A549 (cell line): ENCODE results near the gene GAB1. TPM values are rescaled to one million over a fixed set of nuclear protein-coding genes. Genes with fewer than 3 reads are reported as not detected.

ENCODE experiments used
- ATAC-seq, 2 experiments: fragments of 200-7000 bp in 1 of 2; fragments of >200 bp in 1 of 2; cut with Nextera tagmentation in 1 of 2; cut with Tn5 transposase in 1 of 2; 3 replicates each; pipeline versions ENCODE4 v1.8.0 to v1.9.1; 2018 to 2020; ENCODE audit warnings: mild to moderate bottlenecking in 1 of 2, moderate library complexity in 1 of 2
- CTCF ChIA-PET: fragments of 300-600 bp; sonication (Branson Sonifier 250); formaldehyde crosslinking; extraction: SDS; loops from one replicate; lab custom pipeline; 2021; ENCODE audit warnings: antibody characterized with exemption, inconsistent platforms; lab: Yijun Ruan, JAX
- POLR2A ChIA-PET: fragments of 350-600 bp; formaldehyde crosslinking; extraction: SDS; loops from one replicate; lab custom pipeline; 2021; ENCODE audit warnings: antibody characterized with exemption, inconsistent platforms; lab: Yijun Ruan, JAX
- DNase-seq, 2 experiments: peaks; one replicate each; pipeline versions ENCODE4 v3.0.0 to v3.0.0-alpha.2; 2011 to 2016; ENCODE audit warnings: low read depth in 1 of 2, low spot score in 1 of 2
- FAIRE-seq: peaks from 2 replicates; lab custom pipeline; 2011; peaks lifted over from hg19 to GRCh38; lab: Jason Lieb, UNC
- H3K27ac ChIP-seq, 2 experiments: fragments of >200 bp; sonication (Bioruptor Twin); formaldehyde crosslinking; 3 replicates each; pipeline ENCODE4 v1.5.1; 2016 to 2017
- H3K4me1 ChIP-seq: fragments of >200 bp; sonication (Bioruptor Twin); formaldehyde crosslinking; 3 replicates; pipeline ENCODE4 v1.6.1; 2016
- H3K4me2 ChIP-seq: fragments of >200 bp; sonication (Bioruptor Twin); formaldehyde crosslinking; 3 replicates; pipeline ENCODE4 v1.6.1; 2016
- H3K4me3 ChIP-seq: fragments of >200 bp; sonication (Bioruptor Twin); formaldehyde crosslinking; 3 replicates; pipeline ENCODE4 v1.5.1; 2016
- H3K9me3 ChIP-seq: fragments of >200 bp; sonication (Bioruptor Twin); formaldehyde crosslinking; 3 replicates; pipeline ENCODE4 v1.6.1; 2016
- CBX2 ChIP-seq: fragments of 200-600 bp; sonication (generic); IDR thresholded peaks from 2 replicates; pipeline ENCODE4 v1.6.1; 2016; ENCODE audit warnings: low read depth, mild to moderate bottlenecking, borderline replicate concordance
- CBX8 ChIP-seq: fragments of 200-600 bp; sonication (generic); IDR thresholded peaks from 2 replicates; pipeline ENCODE4 v1.6.1; 2016
- CEBPB ChIP-seq, 2 experiments: fragments of >200 bp in 1 of 2; sonication (Bioruptor Twin) in 1 of 2; formaldehyde crosslinking in 1 of 2; IDR thresholded peaks; 2 replicates each; pipeline ENCODE4 v1.6.1; 2012 to 2016
- CHD4 ChIP-seq: fragments of 200-600 bp; sonication (generic); IDR thresholded peaks from 2 replicates; pipeline ENCODE4 v1.6.1; 2016; ENCODE audit warnings: antibody characterized with exemption, mild to moderate bottlenecking, borderline replicate concordance
- EHMT2 ChIP-seq: fragments of 200-600 bp; sonication (generic); IDR thresholded peaks from 2 replicates; pipeline ENCODE4 v1.6.1; 2016; ENCODE audit warnings: antibody characterized with exemption, low read depth, mild to moderate bottlenecking, moderate library complexity
- ELK1 ChIP-seq: fragments of 150-350 bp; IDR thresholded peaks from 2 replicates; pipeline ENCODE4 v1.6.1; 2014; ENCODE audit warnings: low read depth, mild to moderate bottlenecking, low read length
- FOSB ChIP-seq: fragments of 250-450 bp; sonication (Bioruptor Pico); IDR thresholded peaks from 2 replicates; pipeline ENCODE4 v1.5.0; 2020; ENCODE audit warnings: mild to moderate bottlenecking, moderate library complexity
- FOSL2 ChIP-seq, 2 experiments: fragments of 450-650 bp in 1 of 2; fragments of >200 bp in 1 of 2; sonication (Bioruptor Twin) in 1 of 2; formaldehyde crosslinking; IDR thresholded peaks; 2 replicates each; pipeline versions ENCODE4 v1.5.0 to v1.6.1; 2016 to 2020; ENCODE audit warnings: mild to moderate bottlenecking in 1 of 2, moderate library complexity in 1 of 2
- FOXS1 ChIP-seq: fragments of 250-450 bp; sonication (Bioruptor Pico); IDR thresholded peaks from 2 replicates; pipeline ENCODE4 v1.5.0; 2020; ENCODE audit warnings: mild to moderate bottlenecking, moderate library complexity
- GATA3 ChIP-seq: IDR thresholded peaks from 2 replicates; pipeline ENCODE4 v1.6.1; 2012; ENCODE audit warnings: borderline replicate concordance
- HDAC2 ChIP-seq: fragments of 200-600 bp; sonication (generic); IDR thresholded peaks from 2 replicates; pipeline ENCODE4 v1.6.1; 2016
- HOXB13 ChIP-seq: fragments of 250-450 bp; sonication (Bioruptor Pico); IDR thresholded peaks from 2 replicates; pipeline ENCODE4 v1.5.0; 2020; ENCODE audit warnings: low read depth, mild to moderate bottlenecking, moderate library complexity
- JUN ChIP-seq, 2 experiments: fragments of >200 bp; sonication (Bioruptor Twin); formaldehyde crosslinking; IDR thresholded peaks; 2 replicates in 1 of 2; 3 replicates in 1 of 2; pipeline ENCODE4 v1.6.1; 2016 to 2017
- JUNB ChIP-seq: fragments of >200 bp; sonication (Bioruptor Twin); formaldehyde crosslinking; IDR thresholded peaks from 2 replicates; pipeline ENCODE4 v1.6.1; 2016
- KDM5A ChIP-seq: fragments of 200-600 bp; sonication (generic); IDR thresholded peaks from 2 replicates; pipeline ENCODE4 v1.6.1; 2016; ENCODE audit warnings: antibody characterized with exemption, mild to moderate bottlenecking
- MAFK ChIP-seq: fragments of 450-650 bp; IDR thresholded peaks from 2 replicates; pipeline ENCODE4 v1.6.1; 2014; ENCODE audit not compliant: partially characterized antibody
- NFE2L2 ChIP-seq: fragments of 150-350 bp; conservative IDR thresholded peaks from 2 replicates; pipeline ENCODE4 v1.6.1; 2014; ENCODE audit warnings: low read length
- NPAS2 ChIP-seq: fragments of 250-450 bp; sonication (Bioruptor Pico); IDR thresholded peaks from 2 replicates; pipeline ENCODE4 v1.8.0; 2022; ENCODE audit warnings: mild to moderate bottlenecking, moderate library complexity, borderline replicate concordance
- PBX3 ChIP-seq: IDR thresholded peaks from 2 replicates; pipeline ENCODE4 v1.6.1; 2012
- POLR2A ChIP-seq: IDR thresholded peaks from 2 replicates; pipeline ENCODE4 v1.6.1; 2012; ENCODE audit warnings: mild to moderate bottlenecking, low read length
- RCOR1 ChIP-seq: fragments of 150-350 bp; IDR thresholded peaks from 2 replicates; pipeline ENCODE4 v1.6.1; 2014; ENCODE audit warnings: antibody characterized with exemption, low read length, low read depth
- RFX5 ChIP-seq: fragments of 450-650 bp; IDR thresholded peaks from 2 replicates; pipeline ENCODE4 v1.7.1; 2014; ENCODE audit warnings: antibody characterized with exemption, mild to moderate bottlenecking, moderate library complexity
- RNF2 ChIP-seq: fragments of 200-600 bp; sonication (generic); IDR thresholded peaks from 2 replicates; pipeline ENCODE4 v1.6.1; 2016; ENCODE audit warnings: low read depth, mild to moderate bottlenecking, antibody characterized with exemption, moderate library complexity, borderline replicate concordance
- SREBF2 ChIP-seq: fragments of 450-650 bp; IDR thresholded peaks from 2 replicates; pipeline ENCODE4 v1.6.1; 2014; ENCODE audit warnings: mild to moderate bottlenecking, moderate library complexity
- TP53 ChIP-seq: fragments of 250-450 bp; sonication (Bioruptor Pico); IDR thresholded peaks from 2 replicates; pipeline ENCODE4 v1.5.0; 2021; ENCODE audit warnings: mild to moderate bottlenecking, moderate library complexity
- ZC3H11A ChIP-seq: fragments of 450-650 bp; IDR thresholded peaks from 2 replicates; pipeline ENCODE4 v1.6.1; 2014; ENCODE audit warnings: antibody characterized with exemption, mild to moderate bottlenecking
- ZSCAN20 ChIP-seq: fragments of 250-450 bp; sonication (Bioruptor Pico); IDR thresholded peaks from 2 replicates; pipeline ENCODE4 v1.8.0; 2022; ENCODE audit warnings: mild to moderate bottlenecking, moderate library complexity
- WGBS: methylation state at CpG from one replicate; pipeline ENCODE4 v1.1.6; 2017; ENCODE audit errors: missing lambda C conversion rate; 5-methylcytosine and 5-hydroxymethylcytosine counted together
- polyA plus RNA-seq, 4 experiments: library from polyadenylated mRNA; depleted of rRNA in 3 of 4; stranded (reverse); fragments of >200 nt; fragmentation: RNase III in 1 of 4; extraction: RNeasy Plus Mini Kit Qiagen cat#74134 plus additional on column Dnase treatment in 1 of 4; gene quantifications; 2 replicates in 3 of 4; 3 replicates in 1 of 4; pipeline ENCODE4 v1.2.3, GENCODE V29; 2011 to 2017
- TF ChIP-seq, protein P1 (sequence below): fragments of >200 bp; sonication (Bioruptor Twin); formaldehyde crosslinking; IDR thresholded peaks from 2 replicates; pipeline ENCODE4 v1.6.1; 2016
- TF ChIP-seq, protein P2 (sequence below): fragments of 200-600 bp; sonication (generic); IDR thresholded peaks from 2 replicates; pipeline ENCODE4 v1.6.1; 2016; ENCODE audit warnings: antibody characterized with exemption, mild to moderate bottlenecking, moderate library complexity
- TF ChIP-seq, protein P3 (sequence below): fragments of 250-450 bp; sonication (Bioruptor Pico); IDR thresholded peaks from 2 replicates; pipeline ENCODE4 v1.5.0; 2021; ENCODE audit warnings: mild to moderate bottlenecking, moderate library complexity, borderline replicate concordance

GAB1 gene
- polyA plus RNA-seq, 2 of the 4 experiments (the other 2 are of a cell fraction), result 2.3 to 3.6 TPM

GRCh38 chr4:143291314-143291713 lies 45.4 kb upstream of the GAB1 start:
- ATAC-seq (no peak), FAIRE-seq (no peak), DNase-seq (no peak)
- H3K4me3 ChIP-seq, result no peak overlapping the region
- TF ChIP-seq KDM5A (no peak), RNF2 (no peak), JUN (IDR thresholded peaks at IDR 0.05) (no peak), CBX8 (no peak)
- TF ChIP-seq, protein P1, sequence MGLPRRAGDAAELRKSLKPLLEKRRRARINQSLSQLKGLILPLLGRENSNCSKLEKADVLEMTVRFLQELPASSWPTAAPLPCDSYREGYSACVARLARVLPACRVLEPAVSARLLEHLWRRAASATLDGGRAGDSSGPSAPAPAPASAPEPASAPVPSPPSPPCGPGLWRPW, result no peak
- H3K4me2 ChIP-seq, result no peak overlapping the region
- ChIA-PET CTCF (no interaction called here), POLR2A (no interaction called here)
- no peak overlapping the region for H3K27ac ChIP-seq
- H3K4me1 ChIP-seq, result no peaks in the 10 kb centered on the region
- H3K9me3 ChIP-seq, result no peaks in the 10 kb centered on the region

DNA sequence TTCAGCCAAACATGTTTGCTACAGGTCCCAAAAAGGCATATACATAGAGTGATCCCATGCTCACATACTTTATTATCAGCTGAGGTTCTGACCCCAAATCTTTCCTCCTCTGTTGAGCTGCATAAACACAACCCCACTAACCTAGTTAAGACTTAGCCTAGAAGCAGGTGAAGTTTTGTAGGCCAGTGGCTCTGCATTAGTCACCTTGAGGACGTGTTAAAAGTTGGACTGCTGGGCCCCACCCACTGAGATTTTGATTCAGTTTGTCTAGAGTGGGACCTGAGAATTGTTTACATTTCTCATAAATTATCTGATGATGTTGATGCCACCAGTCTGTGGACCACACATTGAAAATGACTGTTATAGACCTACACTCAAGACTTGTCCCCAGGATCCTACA lies 43.8 kb upstream of the GAB1 start:
- CTCF ChIA-PET, result interaction anchor here (0.5 kb wide), 1 partner anchor 1341 kb away, joined by 3 read pairs; no protein-coding TSS in a partner anchor
- Histone ChIP-seq H3K4me3 (no peak overlapping the region), H3K4me2 (no peak overlapping the region), H3K27ac (no peak overlapping the region), H3K9me3 (no peaks in the 10 kb centered on the region), H3K4me1 (no peaks in the 10 kb centered on the region)
- no peak for DNase-seq
- TF ChIP-seq, protein P2, sequence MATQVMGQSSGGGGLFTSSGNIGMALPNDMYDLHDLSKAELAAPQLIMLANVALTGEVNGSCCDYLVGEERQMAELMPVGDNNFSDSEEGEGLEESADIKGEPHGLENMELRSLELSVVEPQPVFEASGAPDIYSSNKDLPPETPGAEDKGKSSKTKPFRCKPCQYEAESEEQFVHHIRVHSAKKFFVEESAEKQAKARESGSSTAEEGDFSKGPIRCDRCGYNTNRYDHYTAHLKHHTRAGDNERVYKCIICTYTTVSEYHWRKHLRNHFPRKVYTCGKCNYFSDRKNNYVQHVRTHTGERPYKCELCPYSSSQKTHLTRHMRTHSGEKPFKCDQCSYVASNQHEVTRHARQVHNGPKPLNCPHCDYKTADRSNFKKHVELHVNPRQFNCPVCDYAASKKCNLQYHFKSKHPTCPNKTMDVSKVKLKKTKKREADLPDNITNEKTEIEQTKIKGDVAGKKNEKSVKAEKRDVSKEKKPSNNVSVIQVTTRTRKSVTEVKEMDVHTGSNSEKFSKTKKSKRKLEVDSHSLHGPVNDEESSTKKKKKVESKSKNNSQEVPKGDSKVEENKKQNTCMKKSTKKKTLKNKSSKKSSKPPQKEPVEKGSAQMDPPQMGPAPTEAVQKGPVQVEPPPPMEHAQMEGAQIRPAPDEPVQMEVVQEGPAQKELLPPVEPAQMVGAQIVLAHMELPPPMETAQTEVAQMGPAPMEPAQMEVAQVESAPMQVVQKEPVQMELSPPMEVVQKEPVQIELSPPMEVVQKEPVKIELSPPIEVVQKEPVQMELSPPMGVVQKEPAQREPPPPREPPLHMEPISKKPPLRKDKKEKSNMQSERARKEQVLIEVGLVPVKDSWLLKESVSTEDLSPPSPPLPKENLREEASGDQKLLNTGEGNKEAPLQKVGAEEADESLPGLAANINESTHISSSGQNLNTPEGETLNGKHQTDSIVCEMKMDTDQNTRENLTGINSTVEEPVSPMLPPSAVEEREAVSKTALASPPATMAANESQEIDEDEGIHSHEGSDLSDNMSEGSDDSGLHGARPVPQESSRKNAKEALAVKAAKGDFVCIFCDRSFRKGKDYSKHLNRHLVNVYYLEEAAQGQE, result no peak
- TF ChIP-seq CEBPB (IDR thresholded peaks at IDR 0.05) (no peak), RCOR1 (no peak), EHMT2 (no peak), ZSCAN20 (no peak), POLR2A (no peak), FOXS1 (CRISPR knock-in tag) (no peak), FOSL2 (IDR thresholded peaks at IDR 0.05) (no peak), FOSL2 (CRISPR knock-in tag; IDR thresholded peaks at IDR 0.05) (no peak), SREBF2 (no peak), CHD4 (no peak), NPAS2 (CRISPR knock-in tag) (no peak), KDM5A (no peak), CBX8 (no peak), HOXB13 (CRISPR knock-in tag) (no peak), TP53 (CRISPR knock-in tag) (no peak), RFX5 (no peak)
- TF ChIP-seq, protein P3, sequence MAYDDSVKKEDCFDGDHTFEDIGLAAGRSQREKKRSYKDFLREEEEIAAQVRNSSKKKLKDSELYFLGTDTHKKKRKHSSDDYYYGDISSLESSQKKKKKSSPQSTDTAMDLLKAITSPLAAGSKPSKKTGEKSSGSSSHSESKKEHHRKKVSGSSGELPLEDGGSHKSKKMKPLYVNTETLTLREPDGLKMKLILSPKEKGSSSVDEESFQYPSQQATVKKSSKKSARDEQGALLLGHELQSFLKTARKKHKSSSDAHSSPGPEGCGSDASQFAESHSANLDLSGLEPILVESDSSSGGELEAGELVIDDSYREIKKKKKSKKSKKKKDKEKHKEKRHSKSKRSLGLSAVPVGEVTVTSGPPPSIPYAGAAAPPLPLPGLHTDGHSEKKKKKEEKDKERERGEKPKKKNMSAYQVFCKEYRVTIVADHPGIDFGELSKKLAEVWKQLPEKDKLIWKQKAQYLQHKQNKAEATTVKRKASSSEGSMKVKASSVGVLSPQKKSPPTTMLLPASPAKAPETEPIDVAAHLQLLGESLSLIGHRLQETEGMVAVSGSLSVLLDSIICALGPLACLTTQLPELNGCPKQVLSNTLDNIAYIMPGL (CRISPR knock-in tag), result no peak
- POLR2A ChIA-PET, result no interaction called here
- FAIRE-seq, result no peak
- WGBS, result 60% methylated on average over 1 of the region's 1 CpG
- no peak for ATAC-seq

DNA sequence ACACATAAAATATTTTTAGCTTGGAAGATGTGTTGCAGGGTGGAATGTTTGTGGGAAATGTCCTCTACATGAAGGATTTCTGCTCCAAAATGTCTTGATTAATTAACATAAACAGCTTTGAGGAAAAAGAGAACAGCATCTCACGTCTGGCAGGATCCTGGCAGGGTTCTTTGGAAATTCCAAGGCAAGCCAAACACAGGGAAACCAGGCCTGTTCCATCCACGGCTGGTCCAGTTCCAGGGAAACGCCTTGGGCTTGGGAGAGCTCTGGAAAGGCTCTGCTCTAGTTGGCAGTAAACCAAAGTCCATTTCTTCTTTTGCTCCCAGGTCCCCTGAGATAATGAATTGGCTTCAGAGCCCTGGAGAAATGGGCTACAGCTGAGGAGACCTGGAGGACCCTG lies 42.4 kb upstream of the GAB1 start:
- FAIRE-seq (no peak), ATAC-seq (no peak), DNase-seq (no peak)
- no peaks in the 10 kb centered on the region for H3K9me3 ChIP-seq
- ChIA-PET POLR2A (no interaction called here), CTCF (no interaction called here)
- TF ChIP-seq FOSB (no peak), ELK1 (no peak), ZC3H11A (no peak), HDAC2 (no peak), JUNB (no peak), POLR2A (no peak), NPAS2 (CRISPR knock-in tag) (no peak), MAFK (no peak), NFE2L2 (no peak), PBX3 (no peak), FOSL2 (IDR thresholded peaks at IDR 0.05) (no peak), FOSL2 (CRISPR knock-in tag; IDR thresholded peaks at IDR 0.05) (no peak), CBX2 (no peak), EHMT2 (no peak), GATA3 (no peak)
- no peak overlapping the region for H3K27ac ChIP-seq
- no peaks in the 10 kb centered on the region for H3K4me1 ChIP-seq
- H3K4me2 ChIP-seq, result no peak overlapping the region
- no peak overlapping the region for H3K4me3 ChIP-seq
- 43% methylated on average over 3 of the region's 3 CpGs for whole genome bisulfite sequencing
